Amygdala (tissue), 56 donors: Measurements from ENCODE around the gene PCP2.

ENCODE experiments used
- DNase-seq, 56 donors: peaks; one replicate each; lab custom pipeline; 2025; lab: John Stamatoyannopoulos, UW

Gene PCP2

DNA sequence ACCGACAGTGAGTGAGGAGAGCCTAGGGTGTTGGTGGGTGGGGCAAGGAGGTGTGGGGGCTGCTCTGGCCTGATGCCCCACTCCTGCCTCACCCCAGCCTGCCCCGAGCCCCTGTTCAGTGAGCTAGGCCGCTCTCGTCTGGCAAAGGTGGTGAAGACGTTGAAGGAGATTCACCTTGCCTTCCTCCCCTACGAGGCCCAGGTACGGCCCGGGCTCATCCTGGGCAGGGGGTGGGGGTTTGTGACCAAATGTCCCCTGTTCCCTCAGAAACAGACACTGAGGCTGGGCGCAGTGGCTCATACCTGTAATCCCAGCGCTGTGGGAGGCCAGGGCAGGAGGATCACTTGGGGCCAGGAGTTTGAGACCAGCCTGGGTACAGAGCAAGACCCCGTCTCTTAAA lies 7.3 kb upstream of the PCP2 start:
- no peak for DNase-seq

DNA sequence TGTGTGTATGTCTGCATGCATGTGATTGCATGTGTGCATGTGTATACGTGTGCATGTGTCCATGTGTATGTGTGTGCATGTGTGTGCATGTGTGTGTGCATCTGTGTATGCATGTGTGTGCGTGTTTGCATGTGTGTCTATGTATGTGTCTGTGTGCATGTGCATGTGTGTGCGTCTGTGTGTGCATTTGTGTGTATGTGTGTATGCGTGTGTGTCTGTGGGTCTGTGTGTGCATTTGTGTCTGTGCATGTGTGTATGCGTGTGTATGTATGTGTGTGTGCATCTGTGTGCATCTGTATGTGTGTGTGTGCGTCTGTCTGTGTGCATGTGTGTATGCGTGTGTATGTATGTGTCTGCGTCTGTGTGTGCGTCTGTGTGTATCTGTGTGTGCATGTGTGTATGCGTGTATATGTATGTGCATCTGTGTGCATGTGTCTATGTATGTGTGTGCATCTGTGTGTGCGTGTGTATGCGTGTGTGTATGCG lies 6.4 kb upstream of the PCP2 start:
- no peak for DNase-seq

DNA sequence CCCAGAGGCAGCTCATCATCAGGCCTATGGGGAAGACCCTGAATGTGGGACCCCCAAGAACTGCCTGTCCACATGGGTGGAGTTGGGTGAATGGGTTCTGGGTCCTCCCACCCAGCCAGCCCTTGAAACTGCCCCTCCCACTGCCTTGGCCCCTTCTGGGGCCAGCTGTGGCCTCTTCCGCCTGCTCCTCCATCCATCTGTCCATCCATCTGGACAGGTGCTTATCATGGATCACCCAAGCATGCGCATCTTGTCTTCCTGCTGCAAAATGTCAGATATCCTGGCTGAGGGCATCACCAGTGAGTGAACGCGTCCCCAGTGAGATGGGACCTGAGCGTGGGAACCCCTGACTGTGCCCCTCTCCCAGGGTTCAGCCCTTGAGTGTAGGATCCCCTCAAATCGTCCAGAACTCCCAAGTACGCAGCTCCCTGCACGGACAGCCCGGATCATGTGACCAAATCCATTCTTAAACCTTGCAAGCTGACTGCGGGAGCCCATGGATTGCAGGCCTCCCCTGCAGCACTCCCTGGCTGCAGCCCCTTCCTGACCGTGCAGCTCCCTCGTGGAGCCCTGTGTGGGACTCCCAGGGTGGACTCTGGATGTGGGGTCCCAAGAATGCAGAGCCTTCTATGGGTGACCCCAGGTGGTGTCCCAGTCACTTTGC lies 5.4 kb upstream of the PCP2 start:
- no peak for DNase-seq

GRCh38 chr19:7637374-7638256 lies 4.1 kb upstream of the PCP2 start:
- peak in 2 of 56 donors; percentile 6 to 20 for DNase-seq

DNA sequence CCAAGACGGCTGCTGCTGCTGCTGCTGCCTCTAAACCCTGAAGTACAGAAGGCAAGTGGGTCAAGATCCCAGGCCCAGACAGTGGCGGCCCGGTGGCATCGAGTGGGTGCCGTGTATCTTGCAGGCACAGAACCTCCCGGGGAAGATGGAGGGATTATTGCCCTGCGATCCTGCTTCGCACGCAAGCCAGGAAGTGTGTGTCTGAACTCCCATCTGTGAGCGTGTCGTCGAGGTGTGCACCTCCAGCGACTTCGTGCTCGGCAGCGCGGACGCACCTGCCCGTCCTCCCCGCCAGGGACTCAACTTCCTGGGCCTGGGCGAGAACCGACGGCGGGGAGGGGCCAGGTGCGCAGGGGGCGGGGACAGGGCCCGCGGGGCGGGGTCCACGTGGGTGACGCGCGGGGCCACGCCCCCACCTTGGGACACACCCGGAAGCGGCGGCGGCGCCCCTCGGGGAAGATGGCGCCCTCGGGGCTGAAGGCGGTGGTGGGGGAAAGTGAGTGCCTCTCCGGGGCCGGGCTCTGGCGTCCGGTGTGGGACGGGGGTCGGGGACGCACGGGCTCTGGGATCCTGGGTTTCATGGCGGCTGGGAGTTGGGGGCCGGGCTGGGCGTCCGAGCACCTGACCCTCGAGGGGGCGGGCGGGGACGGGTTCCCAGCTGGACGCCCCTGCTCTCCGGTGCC lies 3.3 kb upstream of the PCP2 start, which contains the start of gene STXBP2:
STXBP2 (plus strand) TSS at position 420 of the 683 bp plus-strand sequence; CDS start at position 460, 40 bp downstream.
- DNase-seq, result peak in 5 of 56 donors; percentile 10 to 44 (median 28)

DNA sequence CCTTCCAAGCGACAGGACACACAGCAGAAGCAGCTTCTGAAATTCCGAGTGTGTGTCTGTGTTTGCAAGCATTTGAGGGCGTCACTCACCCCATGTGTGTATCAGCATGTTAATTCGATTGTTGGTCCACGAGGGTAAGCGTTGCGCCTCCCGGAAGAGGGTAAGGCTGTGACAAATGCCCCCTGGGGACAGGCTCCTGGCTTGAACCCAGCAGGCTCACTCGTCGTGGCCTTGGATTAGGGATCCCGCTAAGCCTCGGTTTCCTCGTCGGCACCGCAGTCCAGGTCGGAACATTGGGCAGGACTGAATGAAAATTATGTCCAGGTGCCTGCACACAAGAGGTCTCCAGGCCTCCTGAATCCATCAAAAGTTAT lies 2.8 kb upstream of the PCP2 start:
- DNase-seq, result no peak

DNA sequence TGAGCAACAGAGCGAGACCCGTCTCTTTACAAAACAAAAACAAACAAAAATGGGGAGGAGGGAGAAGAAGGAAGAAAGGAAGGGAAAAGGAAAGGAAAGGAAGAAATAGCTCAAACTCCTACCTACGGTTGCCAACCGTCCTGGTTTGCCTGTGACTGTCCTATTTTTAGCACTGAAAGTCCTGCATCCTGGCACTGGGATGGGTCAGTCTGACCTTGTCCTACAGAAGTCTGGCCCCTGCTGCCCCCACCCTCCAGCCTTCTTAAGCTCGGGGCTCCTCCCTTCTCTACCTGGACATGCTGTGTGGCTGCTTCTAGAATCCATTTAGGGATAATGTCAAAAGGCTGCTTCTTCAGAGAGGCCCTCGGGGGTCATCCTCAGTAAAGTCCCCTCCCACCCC lies 2.2 kb upstream of the PCP2 start:
- DNase-seq, result no peak

GRCh38 chr19:7632340-7633203 lies 947 bp downstream of the PCP2 start:
- DNase-seq, result no peak

DNA sequence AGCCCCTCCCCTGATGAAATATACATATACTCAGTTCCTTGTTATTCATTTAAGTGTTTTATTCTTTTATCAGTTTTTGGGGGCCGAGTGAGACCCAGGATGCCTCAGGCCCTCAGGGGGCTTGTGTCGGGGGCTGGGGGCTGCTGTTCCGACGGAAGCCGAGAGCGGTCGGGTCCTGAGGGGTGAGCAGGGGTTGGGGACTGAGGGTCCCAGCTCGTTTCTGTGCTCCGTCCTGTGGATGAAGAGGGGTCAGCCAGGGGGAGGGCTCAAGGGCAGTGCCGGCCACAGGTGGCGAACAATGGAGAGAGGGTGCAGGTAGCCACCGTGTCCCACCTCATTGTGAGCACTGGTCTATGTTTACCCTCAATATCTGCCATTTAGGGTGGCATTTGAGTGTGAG lies 1.9 kb downstream of the PCP2 start:
- DNase-seq, result no peak

DNA sequence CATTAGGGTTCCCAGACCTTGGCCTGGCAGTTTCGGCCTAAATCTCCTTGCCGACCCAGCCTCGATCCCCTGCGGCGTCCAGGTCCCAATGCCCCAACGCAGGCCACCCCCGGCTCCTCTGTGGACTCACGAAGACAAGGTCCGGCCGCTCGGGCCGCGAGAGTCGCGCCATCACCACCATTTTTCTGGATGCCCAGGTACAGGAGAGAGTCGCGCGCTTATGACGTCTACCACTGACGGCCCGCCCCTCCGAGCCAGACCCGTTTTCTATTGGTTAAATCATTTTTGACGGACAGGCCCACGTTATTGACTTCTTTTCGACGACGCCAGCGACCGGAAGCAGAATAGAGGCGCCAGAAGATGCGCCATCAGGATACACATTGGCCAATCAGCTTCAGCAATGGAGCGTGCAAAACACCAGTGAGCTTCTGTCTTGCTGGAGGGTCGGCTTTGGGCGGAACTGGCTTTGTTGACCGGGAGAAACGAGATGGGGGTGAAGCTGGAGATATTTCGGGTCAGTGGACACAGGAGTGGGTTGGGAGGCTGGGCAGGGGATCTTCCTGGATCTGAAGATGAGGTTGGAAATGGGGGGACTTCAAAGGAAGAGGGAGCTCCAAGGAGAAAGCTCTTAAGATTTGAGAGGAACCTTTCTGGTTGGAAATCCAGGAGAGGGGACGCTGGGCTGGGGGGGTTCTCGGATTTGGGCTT lies 4.0 kb downstream of the PCP2 start, which contains the start of the genes PET100 and XAB2:
PET100 (plus strand) TSS at position 447 of the 708 bp plus-strand sequence; CDS start at position 488, 41 bp downstream.
XAB2 (minus strand) TSS at position 199 of the 708 bp plus-strand sequence; CDS start at position 181, 18 bp downstream.
- DNase-seq, result peak; percentile 81 to 99 (median 96)

DNA sequence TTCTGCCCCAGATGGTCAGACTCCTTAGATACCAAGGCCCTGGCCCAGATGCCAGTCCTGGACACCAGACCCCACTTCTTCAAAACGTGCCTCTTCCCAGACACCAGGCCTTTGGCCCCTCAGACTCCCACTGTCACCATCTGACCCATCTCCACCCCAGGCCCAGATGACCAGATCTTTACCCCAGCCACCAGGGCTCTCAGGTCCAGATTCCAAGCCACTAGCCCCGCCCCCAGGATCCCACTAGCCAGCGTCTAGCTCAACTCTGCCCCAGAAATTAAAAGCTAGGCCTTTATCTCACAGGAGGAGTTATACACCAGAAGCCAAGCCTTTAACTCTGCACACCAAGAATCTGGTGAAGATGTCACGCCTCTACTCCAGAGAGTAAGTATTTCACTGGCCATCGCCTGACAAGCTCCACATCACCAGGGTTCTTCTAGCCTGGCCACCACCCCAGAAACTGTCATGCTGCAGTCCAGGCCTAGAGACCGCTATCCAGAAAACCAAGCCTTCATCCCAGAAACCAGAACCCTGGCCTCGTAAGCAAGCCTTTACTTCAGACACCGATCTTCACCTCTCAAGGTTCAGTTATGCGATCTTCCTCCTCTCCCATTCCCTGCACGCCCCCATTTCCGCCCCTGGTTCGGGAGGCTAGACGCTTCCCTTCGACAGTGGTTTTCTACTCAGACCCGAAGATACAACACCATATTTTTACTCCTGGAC lies 4.8 kb downstream of the PCP2 start:
- DNase-seq, result no peak

DNA sequence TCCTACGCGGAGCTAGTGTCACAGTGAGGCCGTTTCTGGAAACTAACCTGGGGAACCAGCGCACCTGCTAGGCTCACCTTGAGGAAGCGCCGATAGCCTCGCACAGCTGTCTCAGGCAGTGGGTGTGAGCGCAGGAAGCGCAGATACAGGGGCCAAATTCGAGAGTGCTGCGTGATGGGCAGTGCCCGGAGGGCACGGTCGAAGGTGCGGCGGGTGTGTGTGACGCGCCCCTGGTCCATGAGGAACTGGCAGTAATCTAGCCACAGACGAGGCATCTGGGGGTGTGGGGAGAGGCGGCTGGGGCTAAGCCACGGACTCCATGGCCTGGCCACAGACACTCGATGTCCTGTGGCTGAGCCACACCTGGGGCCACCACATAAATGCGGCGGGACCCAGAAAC lies 6.4 kb downstream of the PCP2 start:
- DNase-seq, result no peak

DNA sequence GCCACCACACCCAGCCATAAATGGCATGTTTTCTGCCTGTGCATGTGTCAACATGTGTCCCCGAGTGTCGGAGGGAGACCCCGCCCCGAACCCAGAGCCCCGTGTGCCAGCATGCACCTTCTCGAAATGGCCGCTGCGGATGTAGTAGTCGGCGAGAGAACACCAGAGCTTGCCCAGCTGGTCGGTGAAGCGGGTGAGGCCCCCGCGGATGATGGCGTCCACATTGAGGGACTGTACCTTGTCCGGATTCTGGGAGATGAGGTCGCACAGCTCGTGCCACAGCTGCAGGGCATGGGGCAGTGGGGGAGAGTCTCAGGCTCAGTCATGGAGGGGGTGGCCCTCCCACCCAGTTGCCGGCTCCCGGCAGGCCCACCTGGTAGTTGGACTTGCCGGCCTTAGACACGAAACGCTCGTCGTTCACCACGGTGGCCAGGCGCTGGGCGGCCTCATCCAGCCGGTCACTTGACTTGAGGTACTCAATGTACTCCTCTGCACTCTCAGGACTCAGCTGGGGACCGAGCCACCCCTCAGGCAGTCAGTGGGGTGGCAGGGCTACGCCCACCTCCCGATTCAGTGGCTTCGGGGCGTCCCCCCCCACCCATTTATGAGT lies 7.7 kb downstream of the PCP2 start:
- DNase-seq, result no peak

DNA sequence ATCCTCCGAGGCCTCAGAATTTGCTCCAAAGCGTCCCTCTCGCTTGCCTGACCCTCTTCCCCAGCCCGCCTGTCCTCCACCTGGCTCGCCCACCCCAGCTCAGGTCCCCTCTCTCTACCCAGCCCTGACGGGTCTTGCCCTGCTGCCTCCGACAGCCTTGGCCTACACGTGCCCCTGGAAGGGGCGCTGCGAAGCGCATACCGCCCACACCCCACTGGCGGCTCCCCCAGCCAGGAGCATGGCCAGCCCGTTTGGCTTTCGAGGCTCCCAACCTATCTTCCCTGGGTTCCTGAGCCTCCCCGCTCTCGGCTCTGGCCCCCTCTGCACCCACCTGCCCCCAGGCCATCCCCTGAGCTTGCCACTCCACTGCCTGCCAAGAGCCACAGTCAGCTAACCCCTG lies 8.7 kb downstream of the PCP2 start:
- DNase-seq, result no peak

- DNase-seq, result no peak
Measured at GRCh38 chr19:7623725-7624603, 9.6 kb downstream of the PCP2 start.

DNA sequence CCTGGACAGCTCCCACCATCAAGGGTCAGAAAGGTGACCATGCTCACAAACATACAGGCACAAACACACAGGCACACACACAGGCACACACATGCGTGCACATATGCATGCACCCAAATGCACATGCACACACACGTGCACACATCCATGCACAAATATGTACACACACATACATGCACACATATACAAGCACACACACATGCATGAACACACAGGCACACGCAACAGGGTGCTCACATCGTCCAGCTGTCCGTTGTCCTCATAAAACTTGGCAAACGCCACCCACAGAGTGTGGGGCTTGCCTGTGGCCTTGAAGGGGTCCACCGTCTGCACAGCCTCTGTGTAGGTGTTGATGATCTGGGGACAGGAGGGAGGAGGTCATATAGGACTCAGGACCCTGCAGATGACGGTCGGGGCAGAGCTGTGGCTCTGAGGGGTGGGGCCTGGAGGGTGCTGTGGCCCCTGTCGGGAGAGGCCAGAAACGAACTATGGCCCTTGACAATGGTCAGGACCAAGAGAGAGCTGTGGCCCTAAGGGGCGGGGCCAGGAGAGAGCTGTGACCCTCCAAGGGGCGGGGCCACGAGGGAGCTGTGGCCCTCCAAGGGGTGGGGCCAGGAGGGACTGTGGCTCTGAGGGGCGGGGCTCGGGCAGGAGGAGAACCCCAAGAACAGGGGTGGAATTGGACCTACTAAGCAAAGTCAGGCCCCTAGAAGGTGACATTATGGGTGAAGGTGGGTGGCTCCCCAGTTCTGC lies 10.4 kb downstream of the PCP2 start:
- DNase-seq, result no peak
